Measurements from ENCODE around the gene AP4S1. TPM values are rescaled to one million over a fixed set of nuclear protein-coding genes. Genes with fewer than 3 reads are reported as not detected.
"Not testable (repeated sequence)": the region's sequence is repeated elsewhere in the genome, so short reads cannot be mapped to it uniquely, and the experiment has no call there.

Gene AP4S1, protein sequence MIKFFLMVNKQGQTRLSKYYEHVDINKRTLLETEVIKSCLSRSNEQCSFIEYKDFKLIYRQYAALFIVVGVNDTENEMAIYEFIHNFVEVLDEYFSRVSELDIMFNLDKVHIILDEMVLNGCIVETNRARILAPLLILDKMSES
- polyA plus RNA-seq (2013, experiment 1 of 2) = 4.8 TPM
- polyA plus RNA-seq (2013, experiment 2 of 2) = 5.4 TPM

DNA sequence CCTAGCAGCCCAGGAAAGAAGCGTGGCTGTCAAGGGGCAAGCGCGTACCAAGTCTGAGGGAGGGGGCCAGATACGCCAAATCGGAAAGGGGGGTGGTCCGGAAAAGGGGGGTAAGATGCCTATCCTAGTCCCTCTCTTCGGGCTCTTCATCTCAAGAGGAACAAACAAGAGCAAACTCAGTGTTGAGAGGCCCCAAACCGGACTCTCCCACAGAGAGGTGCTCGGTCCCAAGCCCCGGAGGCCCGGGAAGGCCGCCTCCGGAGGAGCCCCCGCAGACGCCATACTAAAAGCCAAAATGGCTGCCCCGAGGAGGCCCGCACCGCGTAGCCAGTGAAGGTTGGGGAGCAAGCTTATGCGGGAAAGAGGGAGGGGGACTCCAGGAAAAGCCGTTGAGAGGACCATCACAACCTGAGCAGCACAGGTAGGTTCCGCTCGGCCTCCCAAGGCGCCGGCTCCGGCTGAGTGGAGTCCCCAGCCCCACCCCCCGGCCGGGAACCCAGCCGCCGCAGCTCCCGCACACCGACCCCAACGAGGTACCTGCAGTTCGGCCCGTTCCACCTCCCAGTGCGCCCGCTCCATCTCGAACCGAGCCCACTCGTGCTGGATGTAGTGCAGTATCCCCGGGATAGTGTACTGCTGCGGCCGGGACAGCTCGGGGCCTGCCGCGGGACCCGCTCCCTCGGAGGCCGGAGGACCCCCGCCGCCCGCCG is at the start of gene AP4S1:
Gene AP4S1 (plus strand): TSS at position 283 of the 710 bp plus-strand sequence. CDS start 40,548 bp downstream, outside the sequence.
- no CpG with 5 or more reads among the region's 53 CpGs for WGBS, 2 donors (ENCODE audit: extremely low coverage in 2 of 2, insufficient read length in 2 of 2, insufficient replicate concordance in 1 of 2)
- Histone ChIP-seq H3K79me1 (ENCODE audit: low read depth, low read length) (peaks cover 5% of the 10 kb centered on the region), H3K4me1 (ENCODE audit: control insufficient read depth in 2 of 2, insufficient read depth in 1 of 2, low read depth in 1 of 2, low read length in 2 of 2) (peaks cover 2 to 6% of the 10 kb centered on the region in 2 donors), H2AFZ (ENCODE audit: low read length) (peak within 1 kb of the TSS; percentile 88), H3K9me3 (replicated peaks in 1 of 2; ENCODE audit: control insufficient read depth in 2 of 2, insufficient read depth in 1 of 2, low read depth in 1 of 2, low read length in 2 of 2) (peaks cover 2 to 16% of the 10 kb centered on the region in 2 donors), H2BK15ac (ENCODE audit: low read length) (no peak within 1 kb of the TSS), H3K14ac (ENCODE audit: low read length) (peak within 1 kb of the TSS; percentile 96), H4K8ac (ENCODE audit: low read depth, low read length) (peak within 1 kb of the TSS; percentile 65), H3K27ac (replicated peaks; ENCODE audit: low read length) (peak within 1 kb of the TSS; percentile 93), H2BK5ac (ENCODE audit: low read length) (peak within 1 kb of the TSS; percentile 100), H3K4me3 (ENCODE audit: low read length in 2 of 2) (peak within 1 kb of the TSS; percentile 99), H3K27me3 (ENCODE audit: control insufficient read depth in 3 of 3, insufficient read depth in 3 of 3, low read depth in 1 of 3, low read length in 3 of 3) (no peaks in the 10 kb centered on the region), H2BK120ac (ENCODE audit: low read depth, low read length) (peak within 1 kb of the TSS; percentile 91), H3K23ac (ENCODE audit: low read depth, low read length, poor library complexity) (peak within 1 kb of the TSS; percentile 99), H3K9ac (ENCODE audit: low read depth, low read length, poor library complexity) (peak within 1 kb of the TSS; percentile 100), H3K4ac (ENCODE audit: low read length) (peak within 1 kb of the TSS; percentile 93), H2AK5ac (ENCODE audit: low read depth, low read length) (peak within 1 kb of the TSS; percentile 99), H4K91ac (ENCODE audit: low read depth, low read length, poor library complexity) (peak within 1 kb of the TSS; percentile 53), H3K4me2 (ENCODE audit: insufficient read depth, low read length, poor library complexity, severe bottlenecking) (peak within 1 kb of the TSS; percentile 67), H3K18ac (ENCODE audit: low read length) (peak within 1 kb of the TSS; percentile 100), H3K36me3 (replicated peaks in 1 of 2; ENCODE audit: control insufficient read depth in 2 of 2, insufficient read depth in 2 of 2, low read length in 2 of 2) (peaks cover 3 to 26% of the 10 kb centered on the region in 2 donors), H2BK12ac (ENCODE audit: low read length) (peak within 1 kb of the TSS; percentile 73)
- DNase-seq (ENCODE audit: low spot score) = peak; percentile 33

DNA sequence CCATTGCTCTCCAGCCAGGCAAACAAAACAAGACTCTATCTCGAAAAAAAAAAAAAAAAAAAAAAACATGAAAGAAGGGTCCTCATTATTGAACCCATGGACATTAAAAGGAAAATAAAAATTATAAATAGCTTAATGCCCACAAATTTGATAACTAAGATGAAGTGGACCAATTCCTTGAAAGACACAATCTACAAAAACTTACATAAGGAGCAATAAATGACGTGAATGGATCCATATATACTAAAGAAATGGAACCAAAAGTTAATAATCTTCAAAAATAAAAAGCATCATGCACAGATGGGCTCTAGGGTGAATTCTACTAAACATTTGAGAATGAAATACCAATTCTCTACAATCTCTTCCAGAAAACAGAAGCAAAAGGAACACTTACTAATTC is 47.7 kb upstream of the AP4S1 start:
- Histone ChIP-seq H4K8ac (ENCODE audit: low read depth, low read length) (no peak overlapping the region), H3K9ac (ENCODE audit: low read depth, low read length, poor library complexity) (no peak overlapping the region), H3K14ac (ENCODE audit: low read length) (no peak overlapping the region), H3K4ac (ENCODE audit: low read length) (no peak overlapping the region), H2BK5ac (ENCODE audit: low read length) (no peak overlapping the region), H2BK12ac (ENCODE audit: low read length) (no peak overlapping the region), H3K4me2 (ENCODE audit: insufficient read depth, low read length, poor library complexity, severe bottlenecking) (no peak overlapping the region), H3K9me3 (replicated peaks in 1 of 2; ENCODE audit: control insufficient read depth in 2 of 2, insufficient read depth in 1 of 2, low read depth in 1 of 2, low read length in 2 of 2) (peaks cover 0 to 10% of the 10 kb centered on the region in 2 donors), H3K27me3 (ENCODE audit: control insufficient read depth in 3 of 3, insufficient read depth in 3 of 3, low read depth in 1 of 3, low read length in 3 of 3) (no peaks in the 10 kb centered on the region), H3K79me1 (ENCODE audit: low read depth, low read length) (peaks cover 6% of the 10 kb centered on the region), H3K4me1 (ENCODE audit: control insufficient read depth in 2 of 2, insufficient read depth in 1 of 2, low read depth in 1 of 2, low read length in 2 of 2) (no peaks in the 10 kb centered on the region), H4K91ac (ENCODE audit: low read depth, low read length, poor library complexity) (no peak overlapping the region), H2AFZ (ENCODE audit: low read length) (no peak overlapping the region), H3K4me3 (ENCODE audit: low read length in 2 of 2) (no peak overlapping the region), H3K23ac (ENCODE audit: low read depth, low read length, poor library complexity) (no peak overlapping the region), H3K27ac (replicated peaks; ENCODE audit: low read length) (no peak overlapping the region), H2AK5ac (ENCODE audit: low read depth, low read length) (no peak overlapping the region), H2BK120ac (ENCODE audit: low read depth, low read length) (no peak overlapping the region), H2BK15ac (ENCODE audit: low read length) (no peak overlapping the region), H3K36me3 (replicated peaks in 1 of 2; ENCODE audit: control insufficient read depth in 2 of 2, insufficient read depth in 2 of 2, low read length in 2 of 2) (peaks cover 0 to 4% of the 10 kb centered on the region in 2 donors), H3K18ac (ENCODE audit: low read length) (no peak overlapping the region)
- WGBS, 2 donors (ENCODE audit: extremely low coverage in 2 of 2, insufficient read length in 2 of 2, insufficient replicate concordance in 1 of 2) = no CpG with 5 or more reads among the region's 2 CpGs
- no peak for DNase-seq (ENCODE audit: low spot score)

DNA sequence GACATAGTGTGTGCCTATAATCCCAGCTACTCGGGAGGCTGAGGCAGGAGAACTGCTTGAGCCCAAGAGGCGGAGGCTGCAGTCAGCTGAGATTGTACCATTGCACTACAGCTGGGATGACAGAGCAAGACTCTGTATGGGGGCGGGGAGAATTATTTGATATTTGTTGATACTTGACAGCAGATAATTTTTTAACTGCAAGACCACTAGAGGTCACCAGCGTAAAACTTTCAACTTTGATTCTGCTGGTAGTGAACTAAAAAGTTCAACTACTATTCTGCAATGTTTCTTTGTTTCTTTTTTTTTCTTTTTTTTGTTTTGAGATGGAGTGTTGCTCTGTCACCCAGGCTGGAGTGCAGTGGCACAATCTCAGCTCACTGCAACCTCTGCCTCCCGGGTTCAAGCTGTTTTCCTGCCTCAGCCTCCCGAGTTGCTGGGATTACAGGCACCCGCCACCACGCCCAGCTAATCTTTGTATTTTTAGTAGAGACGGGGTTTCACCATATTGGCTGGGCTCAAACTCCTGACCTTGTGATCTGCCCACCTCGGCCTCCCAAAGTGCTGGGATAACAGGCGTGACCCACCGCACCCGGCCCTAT is 45.2 kb upstream of the AP4S1 start:
- H3K4me1 ChIP-seq (ENCODE audit: control insufficient read depth in 2 of 2, insufficient read depth in 1 of 2, low read depth in 1 of 2, low read length in 2 of 2); H3K4me3 ChIP-seq (ENCODE audit: low read length in 2 of 2); H3K18ac ChIP-seq (ENCODE audit: low read length); H3K27ac ChIP-seq (replicated peaks; ENCODE audit: low read length); H3K79me1 ChIP-seq (ENCODE audit: low read depth, low read length); H3K4me2 ChIP-seq (ENCODE audit: insufficient read depth, low read length, poor library complexity, severe bottlenecking); H2BK120ac ChIP-seq (ENCODE audit: low read depth, low read length); H3K9ac ChIP-seq (ENCODE audit: low read depth, low read length, poor library complexity); DNase-seq (ENCODE audit: low spot score); H2AK5ac ChIP-seq (ENCODE audit: low read depth, low read length); H3K14ac ChIP-seq (ENCODE audit: low read length); H4K8ac ChIP-seq (ENCODE audit: low read depth, low read length); H3K23ac ChIP-seq (ENCODE audit: low read depth, low read length, poor library complexity); H3K9me3 ChIP-seq (replicated peaks in 1 of 2; ENCODE audit: control insufficient read depth in 2 of 2, insufficient read depth in 1 of 2, low read depth in 1 of 2, low read length in 2 of 2); H3K4ac ChIP-seq (ENCODE audit: low read length); H2BK15ac ChIP-seq (ENCODE audit: low read length); H2AFZ ChIP-seq (ENCODE audit: low read length); H2BK12ac ChIP-seq (ENCODE audit: low read length); H4K91ac ChIP-seq (ENCODE audit: low read depth, low read length, poor library complexity); H2BK5ac ChIP-seq (ENCODE audit: low read length); H3K27me3 ChIP-seq (ENCODE audit: control insufficient read depth in 3 of 3, insufficient read depth in 3 of 3, low read depth in 1 of 3, low read length in 3 of 3): not testable (repeated sequence)
- peaks cover 0 to 11% of the 10 kb centered on the region in 2 donors for H3K36me3 ChIP-seq (replicated peaks in 1 of 2; ENCODE audit: control insufficient read depth in 2 of 2, insufficient read depth in 2 of 2, low read length in 2 of 2)
- no CpG with 5 or more reads among the region's 13 CpGs for WGBS, 2 donors (ENCODE audit: extremely low coverage in 2 of 2, insufficient read length in 2 of 2, insufficient replicate concordance in 1 of 2)

DNA sequence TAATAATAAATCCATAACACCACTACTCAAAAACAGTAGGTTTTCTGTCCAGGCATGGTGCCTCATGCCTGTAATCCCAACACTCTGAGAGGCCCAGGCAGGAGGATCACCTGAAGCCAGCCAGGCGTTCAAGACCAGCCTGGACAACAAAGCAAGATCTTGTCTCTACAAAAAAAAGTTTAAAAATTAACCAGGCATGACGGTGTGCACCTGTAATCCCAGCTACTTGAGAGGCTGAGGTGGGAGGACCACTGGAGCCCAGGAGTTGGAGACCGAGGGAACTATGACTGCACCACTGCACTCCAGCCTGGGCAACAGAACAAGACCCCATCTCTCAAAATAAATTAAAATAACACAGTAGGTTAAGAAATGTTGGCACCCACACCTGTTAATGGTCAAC is 44.5 kb upstream of the AP4S1 start:
- WGBS, 2 donors (ENCODE audit: extremely low coverage in 2 of 2, insufficient read length in 2 of 2, insufficient replicate concordance in 1 of 2) = no CpG with 5 or more reads among the region's 3 CpGs
- no peaks in the 10 kb centered on the region for H3K9me3 ChIP-seq (replicated peaks in 1 of 2; ENCODE audit: control insufficient read depth in 2 of 2, insufficient read depth in 1 of 2, low read depth in 1 of 2, low read length in 2 of 2)
- no peak overlapping the region for H3K4me2 ChIP-seq (ENCODE audit: insufficient read depth, low read length, poor library complexity, severe bottlenecking)
- no peaks in the 10 kb centered on the region for H3K27me3 ChIP-seq (ENCODE audit: control insufficient read depth in 3 of 3, insufficient read depth in 3 of 3, low read depth in 1 of 3, low read length in 3 of 3)
- H3K4me1 ChIP-seq (ENCODE audit: control insufficient read depth in 2 of 2, insufficient read depth in 1 of 2, low read depth in 1 of 2, low read length in 2 of 2) = no peaks in the 10 kb centered on the region
- H3K18ac ChIP-seq (ENCODE audit: low read length) = no peak overlapping the region
- no peak overlapping the region for H3K4ac ChIP-seq (ENCODE audit: low read length)
- H2AK5ac ChIP-seq (ENCODE audit: low read depth, low read length) = no peak overlapping the region
- H3K36me3 ChIP-seq (replicated peaks in 1 of 2; ENCODE audit: control insufficient read depth in 2 of 2, insufficient read depth in 2 of 2, low read length in 2 of 2) = peaks cover 0 to 11% of the 10 kb centered on the region in 2 donors
- no peak overlapping the region for H3K23ac ChIP-seq (ENCODE audit: low read depth, low read length, poor library complexity)
- no peak overlapping the region for H2AFZ ChIP-seq (ENCODE audit: low read length)
- H2BK120ac ChIP-seq (ENCODE audit: low read depth, low read length) = no peak overlapping the region
- H4K8ac ChIP-seq (ENCODE audit: low read depth, low read length) = no peak overlapping the region
- no peak overlapping the region for H4K91ac ChIP-seq (ENCODE audit: low read depth, low read length, poor library complexity)
- no peak overlapping the region for H3K14ac ChIP-seq (ENCODE audit: low read length)
- H2BK5ac ChIP-seq (ENCODE audit: low read length) = no peak overlapping the region
- no peak overlapping the region for H3K4me3 ChIP-seq (ENCODE audit: low read length in 2 of 2)
- H3K9ac ChIP-seq (ENCODE audit: low read depth, low read length, poor library complexity) = no peak overlapping the region
- H2BK15ac ChIP-seq (ENCODE audit: low read length) = no peak overlapping the region
- peaks cover 3% of the 10 kb centered on the region for H3K79me1 ChIP-seq (ENCODE audit: low read depth, low read length)
- no peak overlapping the region for H3K27ac ChIP-seq (replicated peaks; ENCODE audit: low read length)
- no peak for DNase-seq (ENCODE audit: low spot score)
- H2BK12ac ChIP-seq (ENCODE audit: low read length) = no peak overlapping the region
